KOPT-K1 (cell line): ENCODE measurements around the gene CAMK2A.

Source experiments
- H3K27ac ChIP-seq: fragments of 200-600 bp; sonication (generic); 2 replicates; pipeline ENCODE4 v1.5.1; 2016; ENCODE audit warnings: antibody characterized with exemption, mild to moderate bottlenecking, low read depth, low read length; ENCODE audit not compliant: poor library complexity, severe bottlenecking
- H3K36me3 ChIP-seq: fragments of 200-600 bp; sonication (generic); 2 replicates; pipeline ENCODE4 v1.5.1; 2017; ENCODE audit warnings: antibody characterized with exemption, mild to moderate bottlenecking, low read length, moderate library complexity; ENCODE audit not compliant: insufficient read depth
- H3K9me3 ChIP-seq: fragments of 200-600 bp; sonication (generic); 2 replicates; pipeline ENCODE4 v1.5.1; 2017; ENCODE audit warnings: antibody characterized with exemption, low read length, mild to moderate bottlenecking; ENCODE audit not compliant: insufficient read depth, poor library complexity, severe bottlenecking

Gene CAMK2A

DNA sequence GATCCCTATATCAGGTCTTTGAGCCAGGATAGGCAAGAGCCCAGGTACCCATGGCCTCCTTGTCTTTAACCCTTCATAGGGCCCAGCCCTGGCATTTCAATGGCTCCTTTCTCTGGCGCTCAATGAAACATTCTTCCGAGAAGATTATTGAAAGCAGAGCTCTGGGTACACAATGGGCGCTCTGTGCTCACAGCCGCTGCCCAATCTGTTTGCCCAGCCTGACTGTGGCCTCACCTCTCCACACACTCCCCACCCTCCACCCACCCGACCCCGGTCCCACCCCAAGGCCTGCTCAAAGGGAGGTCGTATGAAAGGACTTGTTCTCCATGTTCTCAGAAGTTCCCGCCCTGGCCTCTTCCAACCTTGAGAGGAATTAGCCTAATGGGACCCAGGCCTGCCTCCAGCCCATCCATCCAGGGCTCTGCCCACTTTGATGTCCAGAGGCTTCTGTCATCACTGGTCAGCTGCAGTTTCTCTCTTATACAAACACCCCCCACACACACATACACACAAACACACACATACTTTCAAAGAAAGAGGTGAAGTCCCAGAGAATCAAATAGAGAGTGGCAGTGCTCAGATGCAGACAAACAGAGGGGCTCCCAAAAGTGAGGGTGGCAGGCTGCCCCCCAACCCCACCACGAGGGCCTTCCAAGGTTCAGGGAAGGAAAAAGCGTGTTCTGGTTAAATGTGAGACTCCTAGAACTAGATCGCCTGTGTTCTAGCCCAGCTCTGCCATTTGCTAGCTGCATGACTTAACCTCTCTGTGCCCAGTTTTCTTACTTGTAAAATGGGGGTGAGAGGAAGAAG is 18.2 kb upstream of the CAMK2A start:
- Histone ChIP-seq H3K36me3 (no peaks in the 10 kb centered on the region), H3K9me3 (no peaks in the 10 kb centered on the region), H3K27ac (no peak overlapping the region)

DNA sequence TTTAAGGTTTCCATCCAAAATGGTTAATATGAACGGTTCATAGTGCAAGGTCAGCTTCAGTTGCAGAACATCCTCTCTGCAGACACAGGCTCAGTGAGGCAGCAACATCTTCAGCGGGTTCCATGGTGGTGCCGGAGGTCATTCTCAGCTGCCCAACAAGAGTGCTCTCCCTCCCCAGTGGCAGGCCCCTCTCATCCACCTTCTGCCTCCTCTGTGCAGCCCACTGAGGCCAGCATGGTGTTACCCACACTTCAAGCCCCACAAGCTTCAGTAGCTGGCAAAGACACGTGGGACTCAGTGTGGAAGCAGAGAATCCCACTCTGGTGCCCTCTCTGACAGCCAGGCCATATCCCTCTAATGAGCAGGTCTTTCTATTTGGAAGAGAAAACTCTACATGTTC is 17.2 kb upstream of the CAMK2A start:
- no peaks in the 10 kb centered on the region for H3K36me3 ChIP-seq
- no peaks in the 10 kb centered on the region for H3K9me3 ChIP-seq
- no peak overlapping the region for H3K27ac ChIP-seq

DNA sequence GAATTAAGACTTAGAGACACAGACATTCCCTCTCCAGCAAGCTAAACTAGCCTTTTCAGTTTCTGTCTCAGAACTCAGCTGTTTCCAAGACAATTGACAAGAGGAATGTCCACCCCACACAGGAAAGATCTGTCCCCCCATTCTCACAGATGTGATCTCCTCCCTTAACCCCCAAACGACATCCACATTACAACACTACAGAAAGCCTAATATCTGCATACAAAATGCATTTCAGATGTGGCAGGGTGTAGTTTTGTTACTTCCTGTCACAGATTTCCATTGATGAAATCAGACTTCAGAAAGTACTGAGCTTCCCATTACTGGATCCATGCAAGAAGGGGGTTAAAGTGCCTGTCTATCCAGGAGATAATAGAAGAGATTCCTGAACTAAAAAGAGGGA is 16.0 kb upstream of the CAMK2A start:
- H3K27ac ChIP-seq, result no peak overlapping the region
- H3K36me3 ChIP-seq, result no peaks in the 10 kb centered on the region
- H3K9me3 ChIP-seq, result no peaks in the 10 kb centered on the region

DNA sequence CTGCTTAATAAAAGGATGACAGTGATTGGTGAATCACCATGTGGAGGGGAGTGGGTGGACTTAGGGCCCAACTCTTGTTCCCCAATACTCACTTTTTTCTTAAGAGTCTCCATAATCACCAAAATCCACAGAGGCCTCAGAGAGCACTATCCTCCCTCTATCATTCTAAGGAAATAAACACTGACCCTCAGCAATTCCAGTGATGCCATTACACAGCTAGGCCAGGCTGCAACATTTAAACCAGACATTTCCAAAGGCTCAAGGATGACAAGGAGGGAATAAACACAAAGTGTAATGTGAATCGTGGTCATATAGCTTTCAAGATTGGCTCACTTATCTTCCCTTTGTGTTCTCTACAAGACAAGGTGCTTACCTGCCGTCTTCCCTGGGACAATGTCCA is 15.5 kb upstream of the CAMK2A start:
- no peak overlapping the region for H3K27ac ChIP-seq
- H3K36me3 ChIP-seq, result no peaks in the 10 kb centered on the region
- H3K9me3 ChIP-seq, result no peaks in the 10 kb centered on the region

DNA sequence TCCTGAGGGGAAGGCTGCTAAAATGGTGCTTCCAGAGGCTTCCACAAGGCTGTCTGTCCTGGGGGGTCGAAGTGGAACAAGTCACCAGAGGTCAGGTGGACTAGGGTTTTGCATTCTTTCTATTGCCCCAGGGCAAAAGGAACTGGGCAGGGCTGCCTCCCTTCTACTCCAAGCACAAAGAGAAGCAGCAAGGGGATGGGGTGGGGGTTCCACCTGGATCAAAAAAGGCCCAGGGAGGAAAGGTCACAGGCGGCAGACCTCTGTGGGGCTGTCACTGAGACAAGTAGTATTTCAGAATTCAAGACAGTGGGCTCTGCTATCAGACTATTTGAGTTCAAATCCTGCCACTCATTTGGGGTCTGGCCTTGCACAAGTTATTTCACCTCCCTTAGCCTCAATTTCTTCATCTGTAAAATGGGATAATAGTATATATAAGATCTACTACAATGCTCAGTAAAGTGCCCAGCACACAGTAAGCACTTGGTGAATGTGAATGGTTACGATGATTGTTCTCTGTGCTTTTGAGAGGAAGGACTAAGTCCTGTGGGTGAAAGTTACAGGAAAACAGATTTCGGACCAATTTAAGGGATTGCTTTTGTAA is 15.0 kb upstream of the CAMK2A start:
- Histone ChIP-seq H3K27ac (no peak overlapping the region), H3K36me3 (no peaks in the 10 kb centered on the region), H3K9me3 (no peaks in the 10 kb centered on the region)

DNA sequence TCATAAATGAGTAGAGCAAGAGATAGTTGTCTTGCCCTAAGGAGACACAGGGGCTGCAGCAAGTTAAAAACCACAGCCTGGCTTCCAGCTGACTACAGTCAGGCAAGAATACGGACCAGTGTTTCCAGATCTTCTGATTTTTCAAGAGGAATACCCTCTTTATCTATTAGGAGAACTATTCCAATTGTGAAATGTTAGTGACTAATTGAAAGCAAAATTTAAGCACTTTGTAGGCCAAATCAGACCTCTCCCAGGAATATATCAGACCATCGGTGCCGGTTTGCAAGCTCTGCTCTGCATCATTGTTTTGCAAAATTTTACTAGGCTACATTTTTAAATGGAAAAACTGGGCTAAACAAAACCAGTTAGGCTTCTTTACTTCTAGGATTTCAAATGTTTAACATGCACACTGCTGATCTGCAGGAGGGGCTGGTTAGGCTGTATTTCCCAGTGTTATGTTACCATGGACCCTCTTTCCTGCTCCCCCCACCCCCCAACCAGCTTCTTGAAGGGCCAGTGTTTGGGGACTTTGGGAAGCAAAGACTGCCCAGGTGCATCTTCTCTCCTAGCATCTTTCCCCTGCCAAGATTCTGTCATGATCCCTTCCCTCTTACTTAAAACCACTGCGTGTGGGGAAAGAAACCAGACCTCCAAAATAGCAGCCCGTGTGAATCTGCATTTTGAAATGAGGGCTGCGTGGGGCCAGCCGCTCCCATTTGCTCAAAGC is 14.2 kb upstream of the CAMK2A start:
- no peaks in the 10 kb centered on the region for H3K9me3 ChIP-seq
- H3K36me3 ChIP-seq, result no peaks in the 10 kb centered on the region
- no peak overlapping the region for H3K27ac ChIP-seq

DNA sequence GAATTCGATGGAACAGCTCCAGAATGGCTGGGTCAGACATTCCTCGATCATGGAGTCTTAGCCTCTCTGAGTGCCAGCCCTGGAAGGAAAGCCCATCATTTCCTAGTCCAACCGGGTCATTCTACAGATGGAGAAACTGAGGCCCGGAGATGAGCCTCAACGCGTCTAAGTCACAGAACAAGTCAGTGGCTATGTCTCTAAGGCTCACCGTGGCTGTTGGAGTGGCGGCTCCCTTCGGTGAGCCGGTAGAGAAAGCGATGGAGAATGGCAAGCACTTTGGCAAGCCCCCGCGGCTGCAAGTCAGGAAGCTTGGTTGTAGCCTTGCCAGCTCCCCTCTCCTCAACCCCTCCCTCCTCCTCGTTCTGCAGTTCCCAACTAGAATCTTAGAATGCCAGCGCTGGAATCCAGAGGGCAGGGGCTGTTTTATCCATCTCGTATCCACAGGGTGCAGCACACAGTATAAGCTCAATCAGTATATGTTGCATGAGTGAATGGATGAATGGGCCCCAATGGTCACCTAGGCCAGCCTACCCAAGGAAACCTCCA is 13.6 kb upstream of the CAMK2A start:
- Histone ChIP-seq H3K27ac (no peak overlapping the region), H3K36me3 (no peaks in the 10 kb centered on the region), H3K9me3 (no peaks in the 10 kb centered on the region)

GRCh38 chr5:150302301-150303069 is 12.9 kb upstream of the CAMK2A start, which contains the start of gene ARSI:
Gene ARSI (minus strand): TSS chr5:150302905. CDS start chr5:150302373, 532 bp downstream.
- Histone ChIP-seq H3K9me3 (no peaks in the 10 kb centered on the region), H3K36me3 (no peaks in the 10 kb centered on the region), H3K27ac (no peak within 1 kb of the TSS)

GRCh38 chr5:150301901-150302300 is 12.3 kb upstream of the CAMK2A start:
- Histone ChIP-seq H3K9me3 (no peaks in the 10 kb centered on the region), H3K27ac (no peak overlapping the region), H3K36me3 (no peaks in the 10 kb centered on the region)

DNA sequence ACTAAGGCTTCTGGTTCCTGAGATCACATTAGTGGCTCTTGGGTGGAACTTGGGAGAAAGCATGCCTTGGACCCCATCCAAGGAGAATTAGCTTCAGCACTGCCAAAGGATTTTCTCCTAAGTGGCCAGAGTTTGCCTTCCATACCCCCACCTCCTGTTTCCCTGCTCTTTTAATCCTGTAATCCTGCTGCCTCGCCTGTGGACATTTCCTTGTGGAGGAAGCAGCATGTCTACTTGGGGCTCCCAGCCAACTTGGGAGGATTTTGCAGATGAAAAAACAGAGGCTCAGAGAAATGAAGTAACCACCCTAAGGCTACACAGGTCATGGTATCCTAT is 11.6 kb upstream of the CAMK2A start:
- no peak overlapping the region for H3K27ac ChIP-seq
- H3K36me3 ChIP-seq, result no peaks in the 10 kb centered on the region
- no peaks in the 10 kb centered on the region for H3K9me3 ChIP-seq

- no peak overlapping the region for H3K27ac ChIP-seq
- no peaks in the 10 kb centered on the region for H3K9me3 ChIP-seq
- H3K36me3 ChIP-seq, result no peaks in the 10 kb centered on the region
These were observed 11.1 kb upstream of the CAMK2A start for GRCh38 chr5:150300496-150301169.

- Histone ChIP-seq H3K9me3 (no peaks in the 10 kb centered on the region), H3K27ac (no peak overlapping the region)
These were observed 10.2 kb upstream of the CAMK2A start for GRCh38 chr5:150299571-150300327.

DNA sequence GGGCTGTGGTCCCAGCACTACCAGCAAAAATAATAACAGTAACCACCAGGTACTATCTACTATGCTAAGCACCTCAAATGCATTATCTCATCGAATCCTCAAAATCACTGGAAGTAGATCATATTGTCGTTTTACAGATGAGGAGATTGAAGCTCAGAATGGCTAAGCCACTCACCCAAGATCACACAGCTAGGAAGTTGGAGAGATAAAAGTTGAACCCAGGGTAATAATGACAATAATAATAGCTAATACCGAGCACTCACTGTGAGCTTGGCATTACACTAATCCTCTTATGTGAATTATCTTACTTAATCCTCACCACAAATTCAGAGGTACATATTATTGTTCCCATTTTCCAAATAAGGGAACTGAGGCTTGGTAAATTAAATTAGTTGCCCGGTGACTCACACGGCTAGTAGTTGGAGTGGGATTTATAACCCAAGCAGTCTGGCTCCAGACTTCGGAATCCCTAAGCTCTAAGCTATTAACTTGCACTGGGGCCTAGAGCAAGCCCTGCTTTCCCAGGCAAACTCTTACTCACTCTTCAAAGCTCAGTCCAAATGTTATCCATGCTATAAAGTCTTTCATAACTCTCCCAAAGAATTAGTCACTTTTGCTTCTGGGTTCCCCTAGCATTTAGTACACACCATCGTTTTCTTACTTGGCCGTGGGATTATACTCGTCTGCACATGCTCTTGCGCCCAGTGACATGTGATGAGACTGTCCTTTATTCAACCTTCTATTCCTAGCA is 9.3 kb upstream of the CAMK2A start:
- no peak overlapping the region for H3K27ac ChIP-seq
- H3K36me3 ChIP-seq, result no peaks in the 10 kb centered on the region
- H3K9me3 ChIP-seq, result no peaks in the 10 kb centered on the region

More at GRCh38 chr5:150299571-150300327, 10.2 kb upstream of the CAMK2A start:
- no peaks in the 10 kb centered on the region for H3K36me3 ChIP-seq
